H9 (cell line): ENCODE results near the gene RAB3A. TPM values are rescaled to one million over a fixed set of nuclear protein-coding genes. Genes with fewer than 3 reads are reported as not detected.
A peak's percentile ranks its signal among the peaks of the same experiment; 100 is the strongest.

Source experiments
- DNase-seq: peaks from one replicate; pipeline ENCODE4 v3.0.0-alpha.2; 2017
- H2AFZ ChIP-seq: one replicate; pipeline ENCODE4 v1.6.1; 2013; ENCODE audit warnings: mild to moderate bottlenecking, low read length, control low read depth, moderate library complexity
- H2AK5ac ChIP-seq: 2 replicates; pipeline ENCODE4 v1.6.1; 2013; ENCODE audit warnings: low read length, control low read depth, mixed read lengths; ENCODE audit not compliant: insufficient read length
- H2BK120ac ChIP-seq: one replicate; pipeline ENCODE4 v1.6.1; 2013; ENCODE audit warnings: low read depth, mild to moderate bottlenecking, low read length, control low read depth, inconsistent platforms; ENCODE audit not compliant: poor library complexity, severe bottlenecking
- H2BK12ac ChIP-seq: 2 replicates; pipeline ENCODE4 v1.6.1; 2013; ENCODE audit warnings: low read length, control low read depth, mixed read lengths, low read depth; ENCODE audit not compliant: insufficient read length
- H2BK15ac ChIP-seq: 2 replicates; pipeline ENCODE4 v1.6.1; 2013; ENCODE audit warnings: low read depth, low read length, control low read depth
- H2BK20ac ChIP-seq: one replicate; pipeline ENCODE4 v1.6.1; 2013; ENCODE audit warnings: low read depth, mild to moderate bottlenecking, low read length, control low read depth, inconsistent platforms; ENCODE audit not compliant: poor library complexity, severe bottlenecking
- H2BK5ac ChIP-seq: 2 replicates; pipeline ENCODE4 v1.6.1; 2013; ENCODE audit warnings: low read length, control low read depth, mixed read lengths; ENCODE audit not compliant: insufficient read length
- H3K14ac ChIP-seq: 2 replicates; pipeline ENCODE4 v1.6.1; 2013; ENCODE audit warnings: low read length, control low read depth; ENCODE audit not compliant: insufficient read depth
- H3K18ac ChIP-seq: 2 replicates; pipeline ENCODE4 v1.6.1; 2013; ENCODE audit warnings: low read depth, mild to moderate bottlenecking, mixed read lengths, low read length, control low read depth; ENCODE audit not compliant: insufficient read length
- H3K23ac ChIP-seq: 2 replicates; pipeline ENCODE4 v1.6.1; 2013; ENCODE audit warnings: low read length, control low read depth, mixed read lengths, low read depth; ENCODE audit not compliant: insufficient read length
- H3K23me2 ChIP-seq: 2 replicates; pipeline ENCODE4 v1.6.1; 2013; ENCODE audit warnings: low read depth, mild to moderate bottlenecking, mixed read lengths, low read length, control low read depth; ENCODE audit not compliant: insufficient read length, poor library complexity, severe bottlenecking
- H3K27ac ChIP-seq: 2 replicates; pipeline ENCODE4 v1.5.1; 2013; ENCODE audit warnings: low read length, control low read depth, mixed read lengths, low read depth; ENCODE audit not compliant: insufficient read length
- H3K27me3 ChIP-seq: 2 replicates; pipeline ENCODE4 v1.6.1; 2013; ENCODE audit warnings: low read length, control low read depth, inconsistent platforms; ENCODE audit not compliant: insufficient read depth
- H3K4ac ChIP-seq: 2 replicates; pipeline ENCODE4 v1.6.1; 2013; ENCODE audit warnings: low read depth, mild to moderate bottlenecking, control low read depth, inconsistent platforms, low read length, moderate library complexity
- H3K4me1 ChIP-seq: 2 replicates; pipeline ENCODE4 v1.6.1; 2013; ENCODE audit warnings: low read length, control low read depth, inconsistent platforms; ENCODE audit not compliant: insufficient read depth
- H3K4me2 ChIP-seq: 2 replicates; pipeline ENCODE4 v1.6.1; 2013; ENCODE audit warnings: low read length, control low read depth, mixed read lengths; ENCODE audit not compliant: insufficient read length, insufficient read depth
- H3K56ac ChIP-seq: 2 replicates; pipeline ENCODE4 v1.6.1; 2013; ENCODE audit warnings: low read depth, mild to moderate bottlenecking, mixed read lengths, low read length, control low read depth; ENCODE audit not compliant: insufficient read length
- H3K79me1 ChIP-seq: 2 replicates; pipeline ENCODE4 v1.6.1; 2013; ENCODE audit warnings: low read depth, mild to moderate bottlenecking, moderate library complexity, low read length, control low read depth, inconsistent platforms; ENCODE audit not compliant: insufficient read depth, poor library complexity, severe bottlenecking
- H3K79me2 ChIP-seq: 2 replicates; pipeline ENCODE4 v1.6.1; 2013; ENCODE audit warnings: low read length, control low read depth, inconsistent platforms; ENCODE audit not compliant: insufficient read depth
- H3K9ac ChIP-seq: 2 replicates; pipeline ENCODE4 v1.6.1; 2013; ENCODE audit warnings: low read length, control low read depth, mixed read lengths; ENCODE audit not compliant: insufficient read length; ENCODE audit errors: extremely low read depth
- H3K9me3 ChIP-seq: one replicate; pipeline ENCODE4 v1.6.1; 2013; ENCODE audit warnings: low read depth, low read length, inconsistent platforms; ENCODE audit not compliant: control insufficient read depth
- H3T11ph ChIP-seq: one replicate; pipeline ENCODE4 v1.6.1; 2013; ENCODE audit warnings: mild to moderate bottlenecking, low read length, control low read depth, inconsistent platforms
- H4K20me1 ChIP-seq: one replicate; pipeline ENCODE4 v1.6.1; 2013; ENCODE audit not compliant: control insufficient read depth, insufficient read length, insufficient read depth
- H4K5ac ChIP-seq: 2 replicates; pipeline ENCODE4 v1.6.1; 2013; ENCODE audit warnings: low read depth, mild to moderate bottlenecking, mixed read lengths, low read length, control low read depth; ENCODE audit not compliant: insufficient read length
- H4K8ac ChIP-seq: replicated peaks from 2 replicates; pipeline ENCODE4 v1.6.1; 2013; ENCODE audit warnings: low read length, control low read depth, mixed read lengths, low read depth; ENCODE audit not compliant: insufficient read length
- H4K91ac ChIP-seq: 2 replicates; pipeline ENCODE4 v1.6.1; 2013; ENCODE audit warnings: low read depth, mild to moderate bottlenecking, moderate library complexity, mixed read lengths, low read length, control low read depth; ENCODE audit not compliant: insufficient read length
- H3K27ac Mint-ChIP-seq, 3 experiments: 2 replicates in 2 of 3; 3 replicates in 1 of 3; pipeline ENCODE4 v1.8.0; 2020 to 2021; ENCODE audit warnings: mixed read lengths in 3 of 3, mild to moderate bottlenecking in 1 of 3, moderate library complexity in 1 of 3
- H3K27me3 Mint-ChIP-seq: 2 replicates; pipeline ENCODE4 v1.8.0; 2021; ENCODE audit warnings: low read depth, mild to moderate bottlenecking, moderate library complexity, mixed read lengths
- H3K36me3 Mint-ChIP-seq, 3 experiments: 2 replicates in 2 of 3; 3 replicates in 1 of 3; pipeline ENCODE4 v1.8.0; 2020 to 2021; ENCODE audit warnings: low read depth in 3 of 3, mixed read lengths in 3 of 3; ENCODE audit not compliant: insufficient read depth in 1 of 3
- H3K4me1 Mint-ChIP-seq, 2 experiments: 2 replicates each; pipeline ENCODE4 v1.8.0; 2020; ENCODE audit warnings: mixed read lengths in 2 of 2
- H3K4me3 Mint-ChIP-seq, 2 experiments: 2 replicates in 1 of 2; 3 replicates in 1 of 2; pipeline ENCODE4 v1.8.0; 2020 to 2021; ENCODE audit warnings: mild to moderate bottlenecking in 2 of 2, mixed read lengths in 2 of 2, moderate library complexity in 1 of 2
- H3K9me3 Mint-ChIP-seq, 2 experiments: 2 replicates in 1 of 2; 3 replicates in 1 of 2; pipeline ENCODE4 v1.8.0; 2020; ENCODE audit warnings: mild to moderate bottlenecking in 2 of 2, mixed read lengths in 2 of 2, moderate library complexity in 1 of 2
- WGBS: extraction: QIAGEN DNeasy Blood & Tissue Kit; methylation state at CpG from one replicate; pipeline ENCODE4 v1.1.7; 2013; ENCODE audit warnings: missing lambda C conversion rate, low lambda C conversion rate, mixed read lengths; ENCODE audit not compliant: insufficient read length; ENCODE audit errors: extremely low coverage; 5-methylcytosine and 5-hydroxymethylcytosine counted together
- total RNA-seq: library from RNA; stranded (reverse); gene quantifications from 2 replicates; pipeline ENCODE4 v1.2.1, GENCODE V29; 2021
- TF ChIP-seq, protein P1 (sequence below): fragments of 200-600 bp; sonication (generic); conservative IDR thresholded peaks from 3 replicates; pipeline ENCODE4 v1.8.0; 2021; ENCODE audit warnings: antibody characterized with exemption, mild to moderate bottlenecking

The RAB3A gene
- total RNA-seq, 1 experiment from 2014 or later = 6.8 TPM

GRCh38 chr19:18252370-18252717 lies 48.5 kb upstream of the RAB3A start:
- Histone ChIP-seq H3K23me2 (peaks cover 4% of the 10 kb centered on the region), H3K9me3 (no peaks in the 10 kb centered on the region), H2BK15ac (no peak overlapping the region), H3K27ac (no peak overlapping the region), H2AFZ (no peak overlapping the region), H3K14ac (no peak overlapping the region), H3K56ac (no peak overlapping the region), H2AK5ac (no peak overlapping the region), H3K4me2 (no peak overlapping the region), H3K23ac (no peak overlapping the region), H3K4me1 (no peaks in the 10 kb centered on the region), H3K79me1 (no peaks in the 10 kb centered on the region), H4K91ac (no peak overlapping the region), H3K9ac (no peak overlapping the region), H2BK20ac (no peak overlapping the region), H4K5ac (no peak overlapping the region), H3K79me2 (no peaks in the 10 kb centered on the region), H4K8ac (no peak overlapping the region), H3K4ac (no peak overlapping the region), H2BK120ac (no peak overlapping the region), H4K20me1 (peaks cover 3% of the 10 kb centered on the region), H3K27me3 (no peaks in the 10 kb centered on the region), H2BK5ac (no peak overlapping the region), H3T11ph (no peak overlapping the region), H3K18ac (no peak overlapping the region), H2BK12ac (no peak overlapping the region)
- H3K27me3 Mint-ChIP-seq = peaks cover 17% of the 10 kb centered on the region
- peaks cover 20 to 30% of the 10 kb centered on the region in 2 experiments for H3K4me1 Mint-ChIP-seq
- no CpG with 5 or more reads among the region's 7 CpGs for WGBS
- no peaks in the 10 kb centered on the region for H3K9me3 Mint-ChIP-seq
- no peak for DNase-seq
- H3K36me3 Mint-ChIP-seq = no peaks in the 10 kb centered on the region
- H3K27ac Mint-ChIP-seq = no peak overlapping the region; a peak in 1 of 7 replicates
- H3K4me3 Mint-ChIP-seq = peak overlapping the region in 1 of 2 experiments; percentile 49; a peak in 2 of 5 replicates
- TF ChIP-seq, protein P1, sequence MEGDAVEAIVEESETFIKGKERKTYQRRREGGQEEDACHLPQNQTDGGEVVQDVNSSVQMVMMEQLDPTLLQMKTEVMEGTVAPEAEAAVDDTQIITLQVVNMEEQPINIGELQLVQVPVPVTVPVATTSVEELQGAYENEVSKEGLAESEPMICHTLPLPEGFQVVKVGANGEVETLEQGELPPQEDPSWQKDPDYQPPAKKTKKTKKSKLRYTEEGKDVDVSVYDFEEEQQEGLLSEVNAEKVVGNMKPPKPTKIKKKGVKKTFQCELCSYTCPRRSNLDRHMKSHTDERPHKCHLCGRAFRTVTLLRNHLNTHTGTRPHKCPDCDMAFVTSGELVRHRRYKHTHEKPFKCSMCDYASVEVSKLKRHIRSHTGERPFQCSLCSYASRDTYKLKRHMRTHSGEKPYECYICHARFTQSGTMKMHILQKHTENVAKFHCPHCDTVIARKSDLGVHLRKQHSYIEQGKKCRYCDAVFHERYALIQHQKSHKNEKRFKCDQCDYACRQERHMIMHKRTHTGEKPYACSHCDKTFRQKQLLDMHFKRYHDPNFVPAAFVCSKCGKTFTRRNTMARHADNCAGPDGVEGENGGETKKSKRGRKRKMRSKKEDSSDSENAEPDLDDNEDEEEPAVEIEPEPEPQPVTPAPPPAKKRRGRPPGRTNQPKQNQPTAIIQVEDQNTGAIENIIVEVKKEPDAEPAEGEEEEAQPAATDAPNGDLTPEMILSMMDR = no peak
